GM10248 (cell line): ENCODE results near the gene C14orf93.

Experiments used
- CTCF ChIA-PET: fragments of 300-600 bp; sonication (Branson Sonifier 250); formaldehyde crosslinking; extraction: SDS; loops from one replicate; lab custom pipeline; 2021; ENCODE audit warnings: antibody characterized with exemption; lab: Yijun Ruan, JAX
- POLR2A ChIA-PET: fragments of 350-650 bp; sonication (Branson Sonifier 250); formaldehyde crosslinking; extraction: SDS; loops from one replicate; lab custom pipeline; 2020; ENCODE audit warnings: antibody characterized with exemption; lab: Yijun Ruan, JAX
- DNase-seq: peaks from one replicate; pipeline ENCODE4 v3.0.0; 2012; ENCODE audit errors: extremely low spot score
- CTCF ChIP-seq: IDR thresholded peaks from 2 replicates; pipeline ENCODE4 v1.5.1; 2012; ENCODE audit warnings: mild to moderate bottlenecking, low read depth; ENCODE audit errors: extremely low read depth, missing control alignments, control extremely low read depth

The C14orf93 gene

DNA sequence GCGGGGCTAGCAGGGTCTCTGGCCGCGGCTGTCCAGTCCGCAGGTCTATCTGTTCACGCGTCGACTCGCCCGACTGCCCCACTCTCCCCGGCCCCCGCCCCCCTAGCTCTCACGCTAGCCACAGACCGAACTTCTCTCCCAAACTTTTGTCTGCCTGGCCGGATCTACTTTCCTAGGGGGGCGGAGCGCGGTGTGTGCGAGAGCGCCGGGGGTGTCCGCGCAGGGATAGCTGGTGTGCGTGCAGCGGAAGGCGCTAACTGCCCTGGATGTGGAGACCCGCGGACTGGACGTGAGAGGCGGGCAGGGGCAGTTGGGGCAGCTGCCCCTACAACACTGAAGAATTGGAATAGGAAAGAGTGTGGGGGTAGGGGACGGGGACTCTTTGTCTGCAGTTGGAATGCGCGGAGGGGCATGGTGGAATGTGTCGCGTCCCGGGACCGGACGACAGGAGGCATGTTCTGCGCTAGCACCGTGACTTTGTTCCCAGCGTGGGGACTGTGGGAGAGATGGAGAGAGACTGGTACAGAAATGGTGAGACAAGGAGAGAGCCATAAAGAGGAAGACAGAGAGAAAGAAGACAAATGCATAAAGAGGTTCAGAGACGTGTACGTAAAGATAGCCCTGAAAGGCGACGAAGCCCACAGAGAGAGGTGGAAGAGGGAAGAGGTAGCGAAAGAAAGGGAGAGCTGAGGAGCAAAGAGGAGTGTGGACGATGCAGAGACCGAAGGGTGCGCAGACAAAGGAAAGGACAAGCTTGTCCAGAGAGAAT, 27.3 kb downstream of the C14orf93 start, which contains the start of gene AJUBA:
Gene AJUBA, minus strand, starts transcription at position 75 of the 769 bp plus-strand sequence. CDS start 285 bp downstream, outside the sequence.
- POLR2A ChIA-PET, result interaction anchor here (0.5 to 0.6 kb wide), 2 partner anchors 54 to 388 kb away, joined by 3 read pairs; no protein-coding TSS in a partner anchor
- DNase-seq, result peak; percentile 87
- no peak for TF ChIP-seq CTCF
- CTCF ChIA-PET, result interaction anchor here (0.8 to 18.9 kb wide), 23 partner anchors 10 to 425 kb away, joined by 3 to 834 read pairs (median 6); partner anchors contain the start of genes ACIN1, CDH24, HAUS4 and LRP10

DNA sequence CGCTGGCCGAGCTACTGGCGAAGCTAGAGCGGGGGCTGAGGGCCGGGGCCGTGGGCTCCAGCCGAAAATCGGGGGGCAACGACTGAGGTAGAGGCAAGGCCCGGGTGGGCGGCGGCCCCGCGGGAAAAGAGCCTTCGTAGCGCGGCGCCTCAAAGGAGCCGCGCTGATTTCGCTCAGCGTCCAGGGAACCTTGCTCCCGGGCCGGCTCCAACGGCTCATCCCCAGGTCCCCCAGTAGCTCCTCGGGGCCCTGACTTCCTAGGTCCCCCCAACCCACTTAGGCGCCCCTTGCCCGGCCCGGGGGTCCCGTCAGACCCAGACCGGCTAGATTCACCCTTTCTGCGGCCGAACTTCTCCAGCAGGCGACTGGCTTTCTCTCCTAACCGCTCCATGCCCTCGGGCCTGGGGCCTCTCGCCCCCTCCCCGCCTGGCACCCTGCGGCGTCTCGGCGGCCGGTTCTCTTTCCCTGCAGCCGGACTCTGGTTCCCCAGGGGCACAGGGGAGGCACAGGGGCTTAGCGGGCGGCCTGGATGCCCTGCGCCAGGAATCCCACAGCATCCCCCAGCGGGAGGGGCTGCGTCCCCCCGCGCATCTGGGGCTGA, 28.0 kb downstream of the C14orf93 start:
- ChIA-PET CTCF (interaction anchor here (1.2 to 18.9 kb wide), 21 partner anchors 9 to 412 kb away, joined by 3 to 834 read pairs (median 7); partner anchors contain the start of genes ACIN1, CDH24, HAUS4 and LRP10), POLR2A (no interaction called here)
- DNase-seq, result no peak
- TF ChIP-seq CTCF, result no peak

DNA sequence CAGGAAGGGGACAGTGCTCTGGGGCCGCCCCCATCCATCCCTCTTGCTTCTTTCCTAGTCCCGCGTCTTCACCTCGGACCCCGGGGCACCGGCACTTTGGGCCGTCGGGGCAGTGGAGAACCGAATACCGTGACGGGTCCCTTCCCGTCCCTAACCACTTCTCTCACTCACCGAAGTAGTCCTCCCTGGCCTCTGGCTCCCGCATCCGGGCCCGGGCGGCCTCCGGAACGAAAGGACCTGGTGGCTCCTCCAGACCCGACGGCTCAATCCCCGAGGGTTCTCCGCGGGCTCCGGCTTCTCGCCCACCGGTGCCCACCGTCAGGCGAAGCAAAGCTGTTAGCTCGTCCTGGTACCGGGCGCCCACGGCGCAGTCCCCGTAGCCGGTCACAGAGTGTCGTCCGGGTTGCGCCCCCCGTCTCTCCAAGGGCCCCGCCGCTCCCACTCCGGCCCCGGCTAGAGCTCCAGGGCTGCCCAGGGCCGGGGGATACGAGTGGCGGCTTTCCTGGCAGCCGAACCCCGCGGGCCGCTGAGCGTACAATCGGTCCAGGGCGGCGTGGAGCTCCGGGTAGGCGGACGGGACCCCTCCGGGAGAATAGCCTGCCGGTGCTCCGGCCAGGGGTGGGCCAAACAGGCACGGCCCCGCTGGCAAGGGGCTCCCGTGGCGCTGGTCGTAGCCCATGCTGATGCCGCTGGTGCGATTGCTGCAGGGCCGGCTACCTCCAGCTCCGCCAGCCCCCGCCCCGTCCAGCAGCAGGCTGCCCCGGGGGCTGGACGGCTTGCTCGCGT, 28.7 kb downstream of the C14orf93 start:
- TF ChIP-seq CTCF, result no peak
- DNase-seq, result no peak
- ChIA-PET CTCF (interaction anchor here (1.2 to 18.9 kb wide), 11 partner anchors 8 to 411 kb away, joined by 3 to 834 read pairs (median 9); partner anchors contain the start of genes CDH24, LRP10 and PRMT5), POLR2A (no interaction called here)

- DNase-seq, result no peak
- CTCF ChIA-PET, result interaction anchor here (1.2 to 18.9 kb wide), 3 partner anchors 16 to 77 kb away, joined by 3 to 834 read pairs (median 218); partner anchors contain the start of gene CDH24
- no peak for TF ChIP-seq CTCF
- POLR2A ChIA-PET, result no interaction called here
Observed at GRCh38 chr14:22980672-22981089, 29.3 kb downstream of the C14orf93 start.

DNA sequence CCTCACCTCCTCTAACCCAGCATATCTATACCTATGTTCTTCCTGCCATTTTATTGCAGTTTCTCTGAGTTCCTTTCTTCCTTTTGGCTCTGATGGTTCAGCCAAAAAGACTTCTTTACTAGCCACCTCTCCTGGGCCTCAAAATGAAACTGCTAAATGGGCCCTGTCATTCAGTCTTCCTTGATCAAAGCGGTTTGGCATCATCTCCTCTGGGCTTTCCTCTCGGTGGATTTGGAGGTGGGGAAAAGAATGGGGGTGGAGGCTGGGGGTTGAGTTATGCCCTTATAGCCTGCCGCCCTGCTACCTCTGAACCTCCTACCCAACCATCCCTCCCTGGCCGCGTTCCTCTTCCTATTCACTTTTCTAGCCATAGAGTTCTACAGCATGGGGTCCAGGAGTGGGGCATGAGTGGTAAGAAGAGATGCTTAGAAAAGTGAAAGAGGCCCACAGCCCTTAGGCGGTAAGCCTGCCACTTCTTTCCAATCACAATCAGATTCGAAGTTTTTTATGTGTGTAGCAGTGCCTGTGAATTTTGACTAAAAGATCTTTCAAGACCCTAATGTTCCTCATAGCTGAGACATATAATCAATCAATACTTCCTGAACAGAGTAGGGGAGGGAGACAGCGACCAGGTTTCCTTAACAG, 30.1 kb downstream of the C14orf93 start:
- no peak for TF ChIP-seq CTCF
- POLR2A ChIA-PET, result no interaction called here
- CTCF ChIA-PET, result interaction anchor here (1.2 kb wide), 1 partner anchor 58 kb away, joined by 3 read pairs; no protein-coding TSS in a partner anchor
- DNase-seq, result no peak
